ENCODE data around the gene KCNMB4.

GRCh38 chr12:70459786-70460185 lies 93.7 kb downstream of the KCNMB4 start:
- TF ChIP-seq CTCF (conservative IDR thresholded peaks at IDR 0.05 in 1 of 2, IDR thresholded peaks at IDR 0.05 in 1 of 2; ENCODE audit: extremely low read depth in 1 of 2, insufficient read depth in 1 of 2, low read depth in 1 of 2, low read length in 2 of 2) (no peak), EZH2 (IDR thresholded peaks at IDR 0.05; ENCODE audit: borderline replicate concordance, low read length) (no peak)

Measured in mammary epithelial cell (primary cell).